IgD-negative memory B cell (primary cell): ENCODE measurements around the gene SLC1A4. TPM values are rescaled to one million over a fixed set of nuclear protein-coding genes. Genes with fewer than 3 reads are reported as not detected.
A peak's percentile ranks its signal among the peaks of the same experiment; 100 is the strongest.

Source experiments
- H3K27ac Mint-ChIP-seq, 3 donors: one replicate each; pipeline ENCODE4 v1.8.0; 2020 to 2022; ENCODE audit warnings: mild to moderate bottlenecking in 3 of 3, mixed read lengths in 3 of 3, moderate library complexity in 1 of 3
- H3K27me3 Mint-ChIP-seq: one replicate; pipeline ENCODE4 v1.8.0; 2021; ENCODE audit warnings: mixed read lengths
- H3K36me3 Mint-ChIP-seq: one replicate; pipeline ENCODE4 v1.8.0; 2020; ENCODE audit warnings: mild to moderate bottlenecking, mixed read lengths
- H3K4me1 Mint-ChIP-seq, 3 donors: one replicate each; pipeline ENCODE4 v1.8.0; 2020 to 2022; ENCODE audit warnings: mixed read lengths in 3 of 3, mild to moderate bottlenecking in 1 of 3
- H3K4me3 Mint-ChIP-seq, 4 donors: one replicate each; pipeline ENCODE4 v1.8.0; 2020 to 2022; ENCODE audit warnings: mild to moderate bottlenecking in 4 of 4, mixed read lengths in 4 of 4, moderate library complexity in 3 of 4
- H3K9me3 Mint-ChIP-seq, 3 donors: one replicate each; pipeline ENCODE4 v1.8.0; 2020 to 2021; ENCODE audit warnings: mixed read lengths in 3 of 3, mild to moderate bottlenecking in 1 of 3
- polyA plus RNA-seq: library from polyadenylated mRNA; unstranded; fragments of 300-500 nt; fragmentation: Illumina TruSeq; gene quantifications from one replicate; pipeline ENCODE4 v1.2.3, GENCODE V29; 2021

The SLC1A4 gene
- polyA plus RNA-seq, 1 donor from 2014 or later: 3.6 TPM

DNA sequence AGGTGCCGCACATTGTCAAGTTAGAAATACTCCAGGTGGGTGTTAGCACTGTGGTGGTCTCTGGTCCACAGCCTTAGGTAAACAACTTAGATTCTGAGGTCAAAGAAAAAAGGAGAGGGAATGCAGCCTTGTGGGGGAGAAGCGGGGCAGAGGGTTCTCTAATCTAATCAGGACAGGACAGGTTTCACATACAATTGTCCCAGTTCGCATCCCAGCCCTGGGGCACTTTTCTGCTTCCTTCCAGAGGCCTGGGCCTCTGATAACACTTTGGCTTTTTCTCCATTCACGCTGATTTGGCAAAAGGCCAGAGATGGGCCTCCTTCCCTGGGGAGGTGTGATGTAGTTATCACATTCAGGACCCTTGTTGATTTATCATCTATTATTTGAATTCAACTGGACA, 32.5 kb downstream of the SLC1A4 start:
- H3K36me3 Mint-ChIP-seq: peaks cover 7% of the 10 kb centered on the region
- H3K9me3 Mint-ChIP-seq: no peaks in the 10 kb centered on the region
- H3K4me3 Mint-ChIP-seq: no peak overlapping the region
- H3K27ac Mint-ChIP-seq: peak overlapping the region in 1 of 3 donors; percentile 80
- H3K27me3 Mint-ChIP-seq: no peaks in the 10 kb centered on the region
- H3K4me1 Mint-ChIP-seq: peaks cover 23 to 28% (median 28%) of the 10 kb centered on the region in 3 donors

DNA sequence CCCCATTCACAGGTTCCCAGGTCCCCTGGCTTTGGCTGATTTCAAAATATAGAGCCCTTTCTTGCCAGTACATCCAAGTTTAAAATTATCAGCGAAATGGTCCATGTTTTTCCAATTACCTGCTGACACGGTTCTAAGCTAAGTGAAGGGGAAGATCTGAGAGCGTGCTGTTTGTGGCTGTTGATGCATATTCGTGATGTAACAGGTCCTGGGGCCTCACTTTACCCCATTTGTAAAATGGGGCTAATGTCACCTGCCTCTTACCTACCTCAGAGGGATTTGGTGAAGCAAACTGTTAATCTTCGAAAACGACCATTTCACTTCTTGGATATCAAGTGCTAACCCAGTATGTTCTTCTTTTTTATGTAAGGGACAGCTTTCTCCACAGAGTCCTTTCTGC, 33.0 kb downstream of the SLC1A4 start:
- Mint-ChIP-seq H3K4me3 (no peak overlapping the region), H3K36me3 (peaks cover 6% of the 10 kb centered on the region), H3K27me3 (no peaks in the 10 kb centered on the region), H3K27ac (peak overlapping the region in 1 of 3 donors; percentile 80), H3K9me3 (no peaks in the 10 kb centered on the region), H3K4me1 (peaks cover 23 to 27% (median 26%) of the 10 kb centered on the region in 3 donors)

DNA sequence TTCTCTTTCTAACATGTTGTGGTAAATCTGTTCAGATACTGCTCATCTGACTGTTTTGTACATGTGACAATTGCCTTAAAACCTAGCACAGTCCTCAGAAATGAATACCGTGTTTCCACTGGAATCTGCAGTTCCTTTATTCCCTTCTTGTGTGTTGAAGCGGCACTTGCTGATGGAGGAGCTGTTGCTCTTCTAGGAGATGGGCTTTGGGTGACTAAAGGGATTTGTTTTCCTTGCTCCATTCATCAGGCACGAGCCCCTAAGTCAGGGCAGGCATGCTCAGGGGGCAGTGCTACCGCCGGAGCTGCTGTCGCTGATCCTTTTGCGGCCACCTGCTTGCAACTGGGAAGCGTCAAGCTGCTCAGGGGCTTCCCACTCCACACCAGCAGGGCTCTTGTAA, 34.5 kb downstream of the SLC1A4 start:
- no peaks in the 10 kb centered on the region for H3K9me3 Mint-ChIP-seq
- peaks cover 3% of the 10 kb centered on the region for H3K36me3 Mint-ChIP-seq
- H3K27ac Mint-ChIP-seq: peak overlapping the region in 1 of 3 donors; percentile 39
- peaks cover 19 to 26% (median 25%) of the 10 kb centered on the region in 3 donors for H3K4me1 Mint-ChIP-seq
- H3K27me3 Mint-ChIP-seq: no peaks in the 10 kb centered on the region
- H3K4me3 Mint-ChIP-seq: no peak overlapping the region

DNA sequence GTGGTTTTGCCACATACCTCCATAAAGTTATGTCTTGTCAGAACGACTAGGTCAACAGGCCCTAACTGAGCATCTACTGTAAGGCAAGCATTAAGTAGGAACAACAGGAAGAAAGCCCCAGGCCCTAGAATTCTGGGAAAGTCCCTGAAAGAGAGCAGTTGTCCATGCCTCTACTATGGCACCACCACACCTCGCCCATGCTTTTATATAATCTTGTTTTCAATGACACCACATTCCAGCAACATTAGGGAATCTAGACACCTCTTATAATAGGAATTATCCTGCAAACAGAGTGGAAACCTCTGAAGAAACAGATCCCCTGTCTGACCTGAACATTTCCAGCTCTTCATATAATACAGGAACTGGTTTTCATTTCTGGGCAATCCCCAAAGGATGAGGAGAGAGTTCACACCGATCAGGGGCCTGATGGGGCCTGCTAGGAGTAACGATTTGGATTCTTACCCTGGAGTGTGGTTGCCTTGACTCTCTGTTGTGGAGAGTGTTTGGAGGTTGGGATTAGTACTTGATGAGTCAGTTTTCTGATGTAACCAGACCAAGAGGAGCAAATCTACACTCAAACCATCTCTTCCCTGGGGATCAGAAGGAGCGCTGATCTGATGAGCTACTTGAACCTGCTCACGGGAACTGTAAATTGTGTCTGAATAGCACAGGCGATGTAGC, 35.1 kb downstream of the SLC1A4 start:
- Mint-ChIP-seq H3K27ac (peak overlapping the region in 1 of 3 donors; percentile 39), H3K9me3 (no peaks in the 10 kb centered on the region), H3K27me3 (no peaks in the 10 kb centered on the region), H3K36me3 (peaks cover 3% of the 10 kb centered on the region), H3K4me3 (peak overlapping the region in 1 of 4 donors; percentile 17), H3K4me1 (peaks cover 19 to 27% (median 26%) of the 10 kb centered on the region in 3 donors)

DNA sequence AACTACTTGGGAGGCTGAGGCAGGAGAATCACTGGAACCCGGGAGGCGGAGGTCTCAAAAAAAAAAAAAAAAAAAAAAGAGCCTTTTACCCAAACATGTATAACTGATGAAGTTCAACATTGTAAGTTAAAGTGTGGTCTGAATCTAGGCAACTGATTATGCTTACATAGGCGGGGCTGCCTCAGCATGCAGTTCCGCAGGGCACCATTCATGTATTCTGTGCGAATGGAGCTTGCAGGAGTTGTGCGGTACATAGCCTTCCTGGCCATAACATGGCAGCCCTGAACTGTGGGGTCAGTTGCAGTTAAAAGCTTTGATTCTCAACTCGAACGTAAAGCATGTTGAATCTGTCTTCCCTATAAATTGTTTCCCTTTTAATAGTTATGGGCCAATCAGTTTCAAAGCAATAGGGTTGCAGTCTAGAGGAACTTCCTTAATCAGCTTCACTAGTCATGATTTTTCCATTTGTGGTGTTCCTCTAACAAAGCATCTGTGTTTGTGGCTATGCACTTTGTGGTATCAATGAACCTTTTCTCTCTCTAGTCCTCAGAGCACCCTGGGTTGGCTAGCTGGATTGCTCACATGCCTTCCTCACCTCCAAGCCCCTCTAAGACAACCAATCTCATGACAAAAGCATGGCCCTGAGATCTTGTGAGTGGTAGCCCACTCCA, 36.4 kb downstream of the SLC1A4 start:
- Mint-ChIP-seq H3K4me1 (peaks cover 23 to 36% (median 32%) of the 10 kb centered on the region in 3 donors), H3K9me3 (no peaks in the 10 kb centered on the region), H3K27ac (peak overlapping the region; percentile 85 to 91 (median 89)), H3K36me3 (peaks cover 3% of the 10 kb centered on the region), H3K4me3 (peak overlapping the region; percentile 58 to 83 (median 66)), H3K27me3 (no peaks in the 10 kb centered on the region)

DNA sequence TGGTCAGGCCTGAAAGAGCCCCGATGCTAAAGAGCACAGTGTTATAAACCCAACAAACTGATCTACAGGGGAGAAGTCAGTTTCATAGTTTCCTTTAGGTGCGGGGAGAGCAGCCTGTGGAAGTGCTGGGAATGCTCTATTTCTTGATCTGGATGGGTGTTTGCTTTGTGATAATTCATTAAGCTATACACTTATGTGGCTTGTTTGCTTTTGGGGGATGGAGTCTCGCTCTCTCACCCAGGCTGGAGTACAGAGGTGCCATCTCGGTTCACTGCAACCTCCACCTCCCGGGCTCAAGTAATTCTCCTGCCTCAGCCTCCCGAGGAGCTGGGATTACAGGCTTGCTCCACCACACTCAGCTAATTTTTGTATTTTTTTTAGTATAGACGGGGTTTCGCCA, 37.0 kb downstream of the SLC1A4 start:
- Mint-ChIP-seq H3K27me3 (no peaks in the 10 kb centered on the region), H3K4me3 (peak overlapping the region; percentile 58 to 85 (median 78)), H3K9me3 (no peaks in the 10 kb centered on the region), H3K27ac (peak overlapping the region; percentile 85 to 91 (median 89)), H3K4me1 (peaks cover 29 to 41% (median 37%) of the 10 kb centered on the region in 3 donors), H3K36me3 (peaks cover 3% of the 10 kb centered on the region)

DNA sequence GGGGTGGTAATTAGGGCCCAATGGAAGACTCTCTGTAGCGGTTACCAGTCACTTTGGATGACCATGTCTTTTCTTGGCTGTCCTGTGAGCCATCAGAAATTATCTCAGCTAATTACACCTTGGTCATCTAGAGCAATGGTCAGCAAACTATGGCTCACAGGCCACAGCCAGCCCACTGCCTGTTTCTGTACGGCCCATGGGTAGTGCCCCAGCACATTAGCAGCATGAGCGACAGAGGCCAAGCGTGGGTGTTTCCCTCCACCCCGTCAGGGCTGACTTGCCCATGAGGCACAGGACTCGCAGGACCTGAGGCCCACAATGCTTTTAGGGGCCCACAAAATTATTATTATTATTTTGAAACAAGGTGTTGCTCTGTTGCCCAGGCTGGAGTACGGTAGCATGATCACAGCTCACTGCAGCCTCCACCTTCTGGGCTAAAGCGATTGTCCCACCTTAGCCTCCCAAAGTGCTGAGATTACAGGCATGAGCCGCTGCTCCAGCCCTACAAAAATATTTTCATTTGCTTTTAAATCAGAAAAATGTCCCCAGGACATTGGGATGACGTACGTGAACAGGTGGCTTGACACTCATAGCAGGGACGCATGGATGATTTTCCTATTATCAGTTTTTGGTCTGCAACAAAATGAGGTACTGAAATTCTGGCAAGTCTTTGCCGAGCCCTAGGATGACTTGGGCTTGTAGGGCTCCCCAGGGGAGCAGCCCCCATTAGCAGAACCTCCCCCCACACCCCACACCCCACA, 37.7 kb downstream of the SLC1A4 start:
- H3K27ac Mint-ChIP-seq: peak overlapping the region; percentile 43 to 91 (median 81)
- H3K27me3 Mint-ChIP-seq: no peaks in the 10 kb centered on the region
- H3K4me3 Mint-ChIP-seq: peak overlapping the region in 3 of 4 donors; percentile 27 to 85 (median 51)
- H3K4me1 Mint-ChIP-seq: peaks cover 36 to 49% (median 45%) of the 10 kb centered on the region in 3 donors
- H3K36me3 Mint-ChIP-seq: peaks cover 3% of the 10 kb centered on the region
- no peaks in the 10 kb centered on the region for H3K9me3 Mint-ChIP-seq

DNA sequence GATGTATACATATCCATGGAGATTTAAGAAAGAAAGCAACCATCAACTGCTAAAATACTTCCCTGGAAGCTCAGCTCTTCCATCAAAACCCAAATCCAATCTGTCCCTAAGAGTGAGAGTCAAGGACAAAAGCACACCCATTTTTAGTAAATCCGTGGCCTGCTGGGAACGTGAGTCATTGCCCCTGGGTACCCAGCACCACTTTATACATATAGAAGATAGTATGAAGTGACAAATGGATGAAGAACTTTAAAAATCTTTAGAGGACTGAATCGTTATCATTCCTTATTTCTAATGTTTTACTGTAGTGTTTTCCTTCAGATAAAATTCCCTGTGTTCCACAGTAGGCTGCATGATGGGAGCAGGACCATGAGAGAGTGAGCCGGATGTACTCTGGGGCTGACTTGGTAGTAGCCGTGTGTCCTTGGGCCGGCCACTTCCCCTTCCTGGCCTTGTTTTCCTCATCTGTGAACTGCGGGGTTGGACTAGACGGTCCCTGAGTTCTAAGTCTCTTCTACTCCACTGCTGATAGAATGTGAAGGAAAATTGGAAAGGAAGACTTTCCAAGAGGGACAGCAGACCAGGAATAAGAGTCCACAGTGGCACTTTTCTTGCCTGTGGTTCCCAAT, 38.5 kb downstream of the SLC1A4 start:
- H3K9me3 Mint-ChIP-seq: no peaks in the 10 kb centered on the region
- peaks cover 43 to 57% (median 53%) of the 10 kb centered on the region in 3 donors for H3K4me1 Mint-ChIP-seq
- peak overlapping the region; percentile 43 to 91 (median 81) for H3K27ac Mint-ChIP-seq
- H3K4me3 Mint-ChIP-seq: peak overlapping the region in 3 of 4 donors; percentile 27 to 69 (median 49)
- peaks cover 3% of the 10 kb centered on the region for H3K36me3 Mint-ChIP-seq
- no peaks in the 10 kb centered on the region for H3K27me3 Mint-ChIP-seq

DNA sequence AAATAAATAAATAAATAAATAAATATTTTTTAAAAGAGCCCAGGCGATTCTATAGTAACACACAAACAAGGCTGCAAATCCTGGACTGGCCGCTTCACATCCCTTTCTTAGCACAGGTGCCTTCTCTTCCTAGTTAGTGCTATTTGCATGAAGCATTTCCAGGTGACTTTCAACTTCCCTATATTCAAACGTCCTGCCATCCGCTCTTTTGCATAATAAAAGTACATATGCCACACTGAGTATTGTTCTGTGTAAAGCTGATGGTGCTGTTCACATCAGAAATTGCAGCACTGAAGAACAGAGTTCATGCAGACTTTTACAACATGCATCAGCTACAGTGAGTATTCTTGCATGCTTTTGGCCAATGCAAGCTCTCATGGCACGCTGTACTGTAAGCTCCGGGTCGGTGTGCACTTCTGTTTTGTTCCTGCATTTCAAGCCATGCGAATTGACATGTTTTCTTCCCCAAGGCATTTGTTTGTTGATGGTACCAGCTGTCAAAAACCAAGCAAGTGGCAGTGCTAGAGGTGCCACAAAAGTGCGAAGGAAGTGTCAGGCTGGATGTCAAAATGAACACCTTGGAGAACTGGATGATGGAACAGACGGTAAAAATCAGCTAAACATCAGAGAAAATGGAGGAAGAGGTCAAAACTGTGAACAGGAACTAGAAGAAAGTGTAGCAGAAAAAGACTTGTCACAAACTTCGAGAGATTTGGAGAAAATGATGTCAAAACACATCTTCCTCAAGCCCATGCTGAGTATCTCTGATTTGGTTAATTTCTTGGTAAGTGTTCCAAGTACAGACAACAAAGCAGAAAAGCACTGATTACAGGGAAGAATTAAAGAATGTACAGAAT, 41.5 kb downstream of the SLC1A4 start:
- peaks cover 39 to 55% (median 51%) of the 10 kb centered on the region in 3 donors for H3K4me1 Mint-ChIP-seq

DNA sequence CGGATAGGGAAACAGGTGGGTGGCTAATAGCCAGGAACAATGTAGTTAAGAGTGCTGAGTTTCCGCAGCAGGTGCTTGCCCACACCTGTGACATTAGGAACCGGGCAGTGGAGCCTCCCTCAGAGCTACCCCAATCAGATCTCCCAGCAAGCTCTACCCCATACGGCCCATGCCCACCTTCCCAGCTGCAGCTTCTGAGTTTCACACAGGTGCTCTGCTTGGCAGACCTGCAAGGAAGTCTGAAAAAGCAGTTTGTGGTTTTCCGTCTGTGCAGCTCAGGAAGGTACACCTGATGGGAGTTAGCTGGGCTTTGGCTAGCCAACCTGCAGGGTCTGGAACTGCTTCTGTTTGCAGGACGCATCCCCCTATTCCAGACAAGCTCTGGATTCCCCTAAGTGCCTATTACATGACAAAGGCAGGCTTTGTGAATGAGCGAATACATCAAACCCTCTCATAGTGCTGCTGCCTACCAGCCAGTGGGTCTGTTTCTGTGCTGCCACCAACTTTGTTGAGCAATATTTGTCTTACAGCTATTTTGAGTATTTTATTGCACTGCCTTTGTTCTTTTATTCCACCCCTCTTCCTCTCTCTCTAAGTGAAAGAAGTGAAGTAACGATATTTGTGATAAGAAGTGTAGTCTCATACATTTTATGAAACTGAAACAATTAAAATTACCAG, 42.3 kb downstream of the SLC1A4 start:
- Mint-ChIP-seq H3K4me3 (peak overlapping the region; percentile 78 to 90 (median 81)), H3K36me3 (peaks cover 6% of the 10 kb centered on the region), H3K4me1 (peaks cover 35 to 48% (median 45%) of the 10 kb centered on the region in 3 donors), H3K9me3 (no peaks in the 10 kb centered on the region), H3K27ac (peak overlapping the region; percentile 81 to 97 (median 88)), H3K27me3 (no peaks in the 10 kb centered on the region)

More for the DNA sequence above, 41.5 kb downstream of the SLC1A4 start:
- peaks cover 6% of the 10 kb centered on the region for H3K36me3 Mint-ChIP-seq
- H3K27me3 Mint-ChIP-seq: no peaks in the 10 kb centered on the region
- H3K4me3 Mint-ChIP-seq: peak overlapping the region; percentile 78 to 90 (median 81)
- peak overlapping the region; percentile 81 to 97 (median 88) for H3K27ac Mint-ChIP-seq
- no peaks in the 10 kb centered on the region for H3K9me3 Mint-ChIP-seq

DNA sequence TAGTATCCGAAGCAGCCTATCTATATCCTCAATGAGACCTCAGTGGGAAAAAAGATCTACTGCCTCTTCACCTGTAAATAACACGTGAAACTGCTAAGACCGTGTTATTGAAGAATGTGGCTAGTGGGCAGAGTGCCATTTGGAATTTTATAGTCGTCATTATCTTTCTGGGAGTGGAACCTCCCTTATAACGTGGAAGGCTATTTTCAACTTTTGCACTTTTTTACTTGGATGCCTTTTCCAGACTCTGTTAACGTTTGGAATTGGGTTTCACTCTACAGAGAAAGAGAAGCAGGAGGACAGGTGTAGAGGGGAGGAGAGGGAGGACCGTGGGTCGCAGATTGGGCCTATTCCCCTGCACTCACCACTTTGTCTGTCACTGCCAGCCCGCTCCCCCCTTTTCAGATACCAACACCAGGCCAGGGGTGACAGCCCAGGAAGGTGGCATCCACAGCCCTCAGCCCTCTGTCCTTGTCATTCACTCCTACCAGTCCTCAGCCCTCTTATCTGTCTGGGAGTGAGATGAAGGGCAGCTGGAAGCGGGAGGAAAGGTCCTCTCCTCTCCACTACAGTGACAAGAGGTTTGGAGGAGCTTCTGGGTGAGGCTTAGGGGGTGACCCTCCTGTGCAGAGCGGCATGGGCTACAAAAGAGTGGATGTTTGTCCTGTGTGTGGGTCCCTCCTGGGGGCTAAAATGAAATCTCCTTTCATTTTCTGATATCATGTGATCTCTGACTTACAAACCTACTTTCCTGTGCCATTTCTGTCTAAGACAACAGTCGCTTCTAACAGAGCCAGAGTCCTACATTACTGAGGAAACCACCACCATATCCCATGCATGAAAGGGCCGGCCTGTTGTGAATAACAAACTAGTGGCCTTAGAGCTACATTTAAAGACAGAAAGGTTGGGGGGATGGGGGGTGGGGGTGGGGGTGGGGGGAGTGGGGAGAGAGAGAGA, 43.1 kb downstream of the SLC1A4 start:
- no peaks in the 10 kb centered on the region for H3K9me3 Mint-ChIP-seq
- peak overlapping the region; percentile 81 to 97 (median 88) for H3K27ac Mint-ChIP-seq
- peaks cover 30 to 41% (median 40%) of the 10 kb centered on the region in 3 donors for H3K4me1 Mint-ChIP-seq
- peak overlapping the region; percentile 78 to 90 (median 81) for H3K4me3 Mint-ChIP-seq
- H3K36me3 Mint-ChIP-seq: peaks cover 7% of the 10 kb centered on the region
- H3K27me3 Mint-ChIP-seq: no peaks in the 10 kb centered on the region

DNA sequence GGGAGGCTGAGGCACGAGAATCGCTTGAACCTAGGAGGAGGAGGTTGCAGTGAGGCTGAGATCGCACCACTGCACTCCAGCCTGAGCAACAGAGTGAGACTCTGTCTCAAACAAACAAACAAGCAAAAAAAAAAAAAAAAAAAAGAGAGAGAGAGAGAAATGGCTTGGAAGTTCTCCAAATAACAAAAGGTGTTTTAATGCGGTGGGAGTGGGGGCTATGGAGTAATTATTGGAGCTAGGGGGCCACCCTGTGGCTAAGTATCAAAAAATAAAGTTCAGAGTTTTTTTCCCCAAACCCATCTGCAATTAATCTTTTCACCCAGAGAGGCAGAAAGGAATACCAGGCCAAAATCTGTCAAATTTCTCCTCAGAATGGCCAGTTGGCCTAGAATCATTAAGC, 44.0 kb downstream of the SLC1A4 start:
- H3K27me3 Mint-ChIP-seq: no peaks in the 10 kb centered on the region
- peak overlapping the region in 1 of 4 donors; percentile 66 for H3K4me3 Mint-ChIP-seq
- H3K9me3 Mint-ChIP-seq: no peaks in the 10 kb centered on the region
- H3K27ac Mint-ChIP-seq: no peak overlapping the region
- H3K4me1 Mint-ChIP-seq: peaks cover 24 to 32% (median 32%) of the 10 kb centered on the region in 3 donors
- peaks cover 9% of the 10 kb centered on the region for H3K36me3 Mint-ChIP-seq
